A549 (cell line): Measurements from ENCODE around the gene ACOT11.

Source experiments
- CHD2 ChIP-seq: fragments of 150-350 bp; IDR thresholded peaks from 2 replicates; pipeline ENCODE4 v1.6.1; 2014; ENCODE audit warnings: low read length; ENCODE audit not compliant: partially characterized antibody
- CTCF ChIP-seq: fragments of >200 bp; sonication (Bioruptor Twin); formaldehyde crosslinking; IDR thresholded peaks from 3 replicates; pipeline ENCODE4 v1.5.1; 2016
- EHMT2 ChIP-seq: fragments of 200-600 bp; sonication (generic); IDR thresholded peaks from 2 replicates; pipeline ENCODE4 v1.6.1; 2016; ENCODE audit warnings: antibody characterized with exemption, low read depth, mild to moderate bottlenecking, moderate library complexity
- HDAC2 ChIP-seq: fragments of 200-600 bp; sonication (generic); IDR thresholded peaks from 2 replicates; pipeline ENCODE4 v1.6.1; 2016
- HOXB5 ChIP-seq: fragments of 250-450 bp; sonication (Bioruptor Pico); IDR thresholded peaks from 2 replicates; pipeline ENCODE4 v1.5.0; 2020; ENCODE audit warnings: mild to moderate bottlenecking, moderate library complexity
- JUN ChIP-seq, 2 experiments: fragments of >200 bp; sonication (Bioruptor Twin); formaldehyde crosslinking; IDR thresholded peaks; 2 replicates in 1 of 2; 3 replicates in 1 of 2; pipeline ENCODE4 v1.6.1; 2016 to 2017
- POLR2A ChIP-seq: IDR thresholded peaks from 2 replicates; pipeline ENCODE4 v1.6.1; 2012; ENCODE audit warnings: mild to moderate bottlenecking, low read length
- RCOR1 ChIP-seq: fragments of 150-350 bp; IDR thresholded peaks from 2 replicates; pipeline ENCODE4 v1.6.1; 2014; ENCODE audit warnings: antibody characterized with exemption, low read length, low read depth
- REST ChIP-seq: fragments of 200-600 bp; sonication (generic); IDR thresholded peaks from 2 replicates; pipeline ENCODE4 v1.6.1; 2016; ENCODE audit warnings: antibody characterized with exemption, mild to moderate bottlenecking, moderate library complexity
- TP53 ChIP-seq: fragments of 250-450 bp; sonication (Bioruptor Pico); IDR thresholded peaks from 2 replicates; pipeline ENCODE4 v1.5.0; 2021; ENCODE audit warnings: mild to moderate bottlenecking, moderate library complexity
- ZSCAN20 ChIP-seq: fragments of 250-450 bp; sonication (Bioruptor Pico); IDR thresholded peaks from 2 replicates; pipeline ENCODE4 v1.8.0; 2022; ENCODE audit warnings: mild to moderate bottlenecking, moderate library complexity
- TF ChIP-seq, protein P1 (sequence below): fragments of 450-650 bp; IDR thresholded peaks from 2 replicates; pipeline ENCODE4 v1.6.1; 2014; ENCODE audit warnings: antibody characterized with exemption

- no peak for TF ChIP-seq CTCF
- no peak for TF ChIP-seq HOXB5 (CRISPR knock-in tag)
- TF ChIP-seq EHMT2 = no peak
- no peak for TF ChIP-seq ZSCAN20
- TF ChIP-seq REST = no peak
- TF ChIP-seq, protein P1, sequence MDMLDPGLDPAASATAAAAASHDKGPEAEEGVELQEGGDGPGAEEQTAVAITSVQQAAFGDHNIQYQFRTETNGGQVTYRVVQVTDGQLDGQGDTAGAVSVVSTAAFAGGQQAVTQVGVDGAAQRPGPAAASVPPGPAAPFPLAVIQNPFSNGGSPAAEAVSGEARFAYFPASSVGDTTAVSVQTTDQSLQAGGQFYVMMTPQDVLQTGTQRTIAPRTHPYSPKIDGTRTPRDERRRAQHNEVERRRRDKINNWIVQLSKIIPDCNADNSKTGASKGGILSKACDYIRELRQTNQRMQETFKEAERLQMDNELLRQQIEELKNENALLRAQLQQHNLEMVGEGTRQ = no peak
- TF ChIP-seq CHD2 = no peak
- TF ChIP-seq HDAC2 = no peak
- no peak for TF ChIP-seq TP53 (CRISPR knock-in tag)
- TF ChIP-seq JUN (IDR thresholded peaks at IDR 0.05) = no peak
- no peak for TF ChIP-seq POLR2A
- TF ChIP-seq RCOR1 = no peak
Observed at GRCh38 chr1:54545916-54546635, 2.0 kb upstream of the ACOT11 start.
